Cardiac fibroblast (primary cell): ENCODE measurements around the gene FOXA3.

Experiments used
- DNase-seq, 2 donors: peaks; one replicate each; pipeline versions ENCODE4 v3.0.0 to v3.0.0-alpha.2; 2010; ENCODE audit warnings: low read depth in 2 of 2
- H3K4me3 ChIP-seq, 2 donors: replicated peaks in 1 of 2; 1 replicate in 1 of 2; 2 replicates in 1 of 2; pipeline ENCODE4 v1.5.1; 2011; ENCODE audit warnings: low read depth in 2 of 2, low read length in 2 of 2, mild to moderate bottlenecking in 2 of 2, moderate library complexity in 1 of 2
- CTCF ChIP-seq: IDR thresholded peaks from one replicate; pipeline ENCODE4 v1.5.1; 2011; ENCODE audit warnings: low read depth, mild to moderate bottlenecking, low read length, inconsistent platforms

Gene FOXA3

DNA sequence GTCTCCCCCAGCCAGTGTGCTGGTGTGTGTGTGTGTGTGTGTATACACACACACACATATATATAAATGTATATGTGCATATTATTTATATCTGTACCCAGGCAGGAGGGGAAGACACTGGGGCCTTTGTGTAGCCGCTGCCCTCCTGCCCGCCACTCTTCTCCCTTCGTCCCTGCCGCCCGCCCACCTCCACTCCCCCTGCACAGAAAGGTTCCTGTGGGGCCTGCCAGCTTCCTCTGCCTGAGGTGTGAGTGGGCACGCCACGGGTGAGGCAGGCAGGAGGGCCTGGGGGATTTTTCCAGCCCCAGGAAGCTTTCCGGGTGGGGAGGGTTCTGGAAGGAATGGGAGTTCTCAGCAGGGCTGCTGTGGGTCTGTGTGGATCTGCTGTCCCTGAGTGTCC, 14.9 kb downstream of the FOXA3 start:
- DNase-seq = no peak
- H3K4me3 ChIP-seq = no peak overlapping the region
- no peak for TF ChIP-seq CTCF

- no peak overlapping the region for H3K4me3 ChIP-seq
- DNase-seq = no peak
- TF ChIP-seq CTCF = no peak
These were observed 15.8 kb downstream of the FOXA3 start for GRCh38 chr19:45879971-45880370.

DNA sequence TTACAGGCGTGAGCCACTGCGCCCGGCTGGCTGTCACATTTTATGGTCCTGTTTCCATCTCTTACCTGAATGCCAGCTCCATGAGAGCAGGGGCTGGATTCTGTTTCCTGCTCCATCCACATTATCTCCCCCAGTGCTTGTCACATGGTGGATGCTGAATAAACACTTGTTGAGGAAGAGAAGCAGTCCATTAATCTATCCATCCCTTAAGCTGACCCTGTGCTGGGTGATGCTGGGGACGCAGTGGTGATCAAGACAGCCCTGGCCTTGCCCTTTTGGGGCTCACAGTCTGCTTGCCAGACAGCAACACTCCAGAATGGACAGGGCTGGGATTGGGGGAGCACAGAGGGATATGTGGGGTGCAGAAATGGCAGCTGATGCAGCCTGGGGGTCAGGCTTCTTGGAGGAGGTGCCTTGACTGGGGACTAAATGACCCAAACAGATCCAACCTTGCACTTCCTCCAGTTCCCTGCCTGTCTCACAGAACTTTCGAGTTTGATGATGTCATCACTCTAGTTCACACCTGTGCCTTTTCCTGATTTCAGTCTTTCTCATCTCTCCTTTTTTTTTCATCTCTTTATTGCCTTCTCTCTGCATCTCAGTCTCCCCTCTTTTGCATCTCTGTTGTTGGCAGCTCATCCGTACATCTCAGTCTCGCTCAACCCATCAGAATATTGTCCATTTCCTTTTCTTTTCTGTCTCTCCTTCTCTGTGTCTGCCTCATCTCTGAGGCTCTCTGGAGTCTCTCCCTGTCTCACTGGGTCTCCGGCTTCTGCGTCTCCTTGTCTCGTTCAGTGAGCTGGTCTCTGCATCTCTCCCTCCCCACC, 17.2 kb downstream of the FOXA3 start:
- DNase-seq = no peak
- H3K4me3 ChIP-seq = no peak overlapping the region
- TF ChIP-seq CTCF = no peak

DNA sequence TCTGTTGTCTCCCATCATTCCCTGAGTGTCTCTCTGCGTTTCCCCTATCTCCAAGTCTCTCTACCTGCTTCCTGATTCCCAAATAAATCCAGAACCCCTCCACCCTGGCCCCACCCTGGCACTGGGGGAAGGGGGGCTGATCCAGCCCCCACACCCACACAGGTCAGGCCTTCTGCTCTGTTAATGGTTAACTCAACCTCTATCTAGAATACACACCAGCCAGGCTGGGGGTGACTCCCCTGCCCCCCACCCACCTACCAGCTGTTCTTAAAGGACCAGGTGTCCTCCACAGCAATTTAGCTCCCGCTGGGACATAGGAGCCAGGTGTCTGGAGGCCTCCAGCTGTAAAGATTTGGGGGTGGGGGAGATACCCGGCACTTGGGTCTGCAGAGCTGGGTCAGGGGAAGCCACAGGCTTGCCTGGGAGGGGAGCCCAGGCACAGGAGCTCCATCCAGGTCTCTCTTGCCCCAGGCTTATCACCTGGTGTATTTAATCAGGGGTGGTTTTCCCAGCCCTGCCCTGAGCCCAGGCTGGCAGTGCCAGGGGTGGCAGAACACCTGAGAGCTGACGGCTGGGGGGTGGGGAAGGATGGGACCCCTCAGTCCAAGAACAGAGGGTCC, 17.9 kb downstream of the FOXA3 start:
- H3K4me3 ChIP-seq = no peak overlapping the region
- no peak for DNase-seq
- no peak for TF ChIP-seq CTCF

DNA sequence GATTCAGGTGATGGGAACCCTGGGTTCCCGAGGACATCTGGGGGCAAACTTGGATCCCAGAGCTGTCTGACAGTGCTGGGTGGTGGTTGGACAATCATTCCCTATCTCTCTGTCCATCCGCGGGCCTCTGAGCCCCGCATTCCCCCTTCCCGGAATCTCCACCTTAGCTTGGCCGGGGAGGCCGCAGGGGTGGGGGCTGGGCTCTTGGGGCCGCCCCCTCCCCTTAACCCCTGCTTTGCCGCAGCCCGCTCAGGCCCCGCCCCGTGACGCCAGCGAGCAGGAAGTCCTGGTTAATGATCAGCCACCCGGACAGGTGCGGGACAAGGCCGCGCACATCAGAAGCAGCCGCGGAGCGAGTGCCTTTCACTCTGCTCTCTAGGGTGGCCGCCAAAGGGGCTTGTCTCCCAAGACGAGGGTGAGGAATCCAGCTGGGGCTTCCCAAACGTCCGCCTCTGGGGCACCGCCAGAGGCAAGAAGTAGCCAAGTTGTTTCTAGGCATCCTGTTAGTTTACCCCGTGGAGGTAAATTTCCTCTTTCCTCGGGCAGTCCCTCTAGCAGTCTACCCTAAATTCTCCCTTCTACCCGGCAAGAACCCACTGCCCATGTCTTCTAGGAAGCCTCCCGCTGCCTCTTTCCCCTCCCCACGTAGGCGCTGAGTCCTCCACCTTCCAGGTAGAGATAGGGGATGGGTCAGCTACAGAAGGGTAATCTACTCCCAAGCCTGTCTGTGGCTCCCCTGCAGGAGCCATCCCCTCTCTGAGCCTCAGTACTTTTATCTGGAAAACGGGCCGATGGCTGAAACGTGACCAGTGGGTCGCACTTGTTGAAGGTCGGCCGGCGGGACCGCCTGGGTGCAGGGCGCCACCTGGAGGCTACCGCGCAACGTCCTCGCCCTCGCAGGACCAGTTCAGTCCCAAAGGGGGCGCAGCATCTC, 18.8 kb downstream of the FOXA3 start:
- DNase-seq = peak; percentile 91 to 93
- TF ChIP-seq CTCF = peak; percentile 100
- H3K4me3 ChIP-seq = peak overlapping the region; percentile 3 to 10

DNA sequence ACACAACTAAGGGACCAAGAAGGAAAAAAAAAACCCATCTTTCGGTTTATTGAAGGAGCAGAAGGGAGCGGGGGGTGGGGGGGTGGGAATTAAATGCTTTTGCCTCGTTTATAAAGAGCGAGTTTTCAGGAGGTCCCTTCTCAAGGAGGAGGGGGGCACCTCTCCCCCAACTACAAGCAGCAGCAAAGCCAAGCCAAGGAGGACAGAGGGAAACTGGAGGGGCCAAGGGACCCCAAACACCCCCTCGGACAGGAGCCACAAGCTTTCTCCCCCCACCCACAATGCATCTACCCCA, 19.4 kb downstream of the FOXA3 start:
- no peak overlapping the region for H3K4me3 ChIP-seq
- no peak for DNase-seq
- no peak for TF ChIP-seq CTCF
